NB4 (cell line): Measurements from ENCODE around the gene CBX5.
"Not testable (repeated sequence)": the region's sequence is repeated elsewhere in the genome, so short reads cannot be mapped to it uniquely, and the experiment has no call there.

Experiments
- DNase-seq: peaks from one replicate; pipeline ENCODE4 v3.0.0; 2010; ENCODE audit warnings: low read depth
- H3K4me3 ChIP-seq: one replicate; pipeline ENCODE4 v1.5.1; 2011; ENCODE audit warnings: mild to moderate bottlenecking, low read depth, low read length, moderate library complexity
- CTCF ChIP-seq: IDR thresholded peaks from one replicate; pipeline ENCODE4 v1.5.1; 2012; ENCODE audit warnings: low read depth, low read length
- MAX ChIP-seq: IDR thresholded peaks from 2 replicates; pipeline ENCODE4 v1.6.1; 2011; ENCODE audit warnings: low read depth, low read length
- MYC ChIP-seq: IDR thresholded peaks from 2 replicates; pipeline ENCODE4 v1.6.1; 2011; ENCODE audit warnings: low read depth, low read length
- POLR2A ChIP-seq: IDR thresholded peaks from 2 replicates; pipeline ENCODE4 v1.6.1; 2011; ENCODE audit warnings: mild to moderate bottlenecking; ENCODE audit not compliant: insufficient read length; ENCODE audit errors: extremely low read depth

The CBX5 gene

GRCh38 chr12:54191550-54192022 lies 88.3 kb downstream of the CBX5 start:
- DNase-seq = peak; percentile 88
- no peak overlapping the region for H3K4me3 ChIP-seq
- TF ChIP-seq MYC (0 out of 2 replicates have a peak, but pooled peaks have one; percentile 26), POLR2A (no peak), CTCF (peak; percentile 93)

- no peak overlapping the region for H3K4me3 ChIP-seq
- TF ChIP-seq CTCF (no peak), MAX (no peak), MYC (no peak), POLR2A (no peak)
- DNase-seq = no peak
These were observed 88.8 kb downstream of the CBX5 start for GRCh38 chr12:54191126-54191525.

- DNase-seq = no peak
- peak overlapping the region; percentile 34 for H3K4me3 ChIP-seq
- TF ChIP-seq CTCF (no peak), MYC (no peak), MAX (no peak), POLR2A (no peak)
These were observed 90.8 kb downstream of the CBX5 start for GRCh38 chr12:54189198-54189539.

- no peak overlapping the region for H3K4me3 ChIP-seq
- TF ChIP-seq CTCF = no peak
- TF ChIP-seq MAX = no peak
- TF ChIP-seq POLR2A = no peak
- TF ChIP-seq MYC = no peak
- DNase-seq = no peak
These were observed 92.8 kb downstream of the CBX5 start for GRCh38 chr12:54187075-54187474.

GRCh38 chr12:54185919-54186318 lies 94.0 kb downstream of the CBX5 start:
- no peak overlapping the region for H3K4me3 ChIP-seq
- TF ChIP-seq MYC = no peak
- TF ChIP-seq POLR2A = no peak
- TF ChIP-seq MAX = no peak
- TF ChIP-seq CTCF = no peak
- no peak for DNase-seq

GRCh38 chr12:54185297-54185696 lies 94.6 kb downstream of the CBX5 start:
- not testable (repeated sequence) for H3K4me3 ChIP-seq, DNase-seq
